Globus pallidus (tissue), 1 donor: ENCODE data around the gene ZNG1F.
"Not testable (repeated sequence)": the region's sequence is repeated elsewhere in the genome, so short reads cannot be mapped to it uniquely, and the experiment has no call there.

ENCODE experiments used
- DNase-seq: peaks from one replicate; pipeline ENCODE4 v3.0.0-alpha.2; 2015; ENCODE audit warnings: low spot score

The ZNG1F gene

GRCh38 chr9:41189217-41189616 is at the start of gene ZNG1F:
Gene ZNG1F (minus strand): TSS chr9:41189317. CDS start chr9:41189258, 59 bp downstream.
- DNase-seq = not testable (repeated sequence)

- DNase-seq = not testable (repeated sequence)
These were observed 48.1 kb upstream of the ZNG1F start for GRCh38 chr9:41237110-41237749.

GRCh38 chr9:41236486-41237109 is 47.5 kb upstream of the ZNG1F start:
- not testable (repeated sequence) for DNase-seq

- not testable (repeated sequence) for DNase-seq
These were observed 46.0 kb upstream of the ZNG1F start for GRCh38 chr9:41234811-41235805.

GRCh38 chr9:41234221-41234620 is 45.1 kb upstream of the ZNG1F start:
- not testable (repeated sequence) for DNase-seq

GRCh38 chr9:41232326-41232725 is 43.2 kb upstream of the ZNG1F start:
- not testable (repeated sequence) for DNase-seq

GRCh38 chr9:41230418-41230817 is 41.3 kb upstream of the ZNG1F start:
- DNase-seq = not testable (repeated sequence)

- DNase-seq = no peak
These were observed 40.6 kb upstream of the ZNG1F start for GRCh38 chr9:41229408-41230401.

GRCh38 chr9:41219831-41220230 is 30.7 kb upstream of the ZNG1F start:
- DNase-seq = not testable (repeated sequence)

GRCh38 chr9:41188439-41188838 is 678 bp downstream of the ZNG1F start:
- not testable (repeated sequence) for DNase-seq

- DNase-seq = not testable (repeated sequence)
These were observed 14.1 kb downstream of the ZNG1F start for GRCh38 chr9:41174994-41175393.

GRCh38 chr9:41150116-41150515 is 39.0 kb downstream of the ZNG1F start:
- not testable (repeated sequence) for DNase-seq

GRCh38 chr9:41141878-41142277 is 47.2 kb downstream of the ZNG1F start:
- not testable (repeated sequence) for DNase-seq

GRCh38 chr9:41128581-41128980 is 60.5 kb downstream of the ZNG1F start, which contains the start of gene FOXD4L6:
Gene FOXD4L6 (minus strand): TSS chr9:41128681. CDS start chr9:41128383, 298 bp downstream.
- not testable (repeated sequence) for DNase-seq

- DNase-seq = not testable (repeated sequence)
These were observed 62.2 kb downstream of the ZNG1F start for GRCh38 chr9:41126746-41127446.

- not testable (repeated sequence) for DNase-seq
These were observed 63.2 kb downstream of the ZNG1F start for GRCh38 chr9:41125936-41126335.

GRCh38 chr9:41125109-41125658 is 63.9 kb downstream of the ZNG1F start:
- not testable (repeated sequence) for DNase-seq

GRCh38 chr9:41124250-41125108 is 64.6 kb downstream of the ZNG1F start:
- not testable (repeated sequence) for DNase-seq

- not testable (repeated sequence) for DNase-seq
These were observed 65.3 kb downstream of the ZNG1F start for GRCh38 chr9:41123812-41124211.
